HEK293T (cell line): ENCODE data around the gene GCNT2.

Experiments
- CTBP1 ChIP-seq: fragments of 450-650 bp; IDR thresholded peaks from 2 replicates; pipeline ENCODE4 v1.6.1; 2016; ENCODE audit warnings: borderline replicate concordance
- ELF4 ChIP-seq: fragments of 450-650 bp; IDR thresholded peaks from 2 replicates; pipeline ENCODE4 v1.6.1; 2017; ENCODE audit warnings: antibody characterized with exemption
- FOXA1 ChIP-seq: fragments of 450-650 bp; IDR thresholded peaks from 2 replicates; pipeline ENCODE4 v1.6.1; 2016; ENCODE audit warnings: mild to moderate bottlenecking
- FOXK2 ChIP-seq: fragments of 450-650 bp; IDR thresholded peaks from 2 replicates; pipeline ENCODE4 v1.6.1; 2016; ENCODE audit warnings: mild to moderate bottlenecking
- SUZ12 ChIP-seq: fragments of 450-650 bp; IDR thresholded peaks from 2 replicates; pipeline ENCODE4 v1.6.1; 2016; ENCODE audit warnings: mild to moderate bottlenecking

- no peak for TF ChIP-seq FOXA1
- TF ChIP-seq ELF4 = no peak
- TF ChIP-seq SUZ12 = no peak
- no peak for TF ChIP-seq FOXK2
- no peak for TF ChIP-seq CTBP1
Measured at GRCh38 chr6:10531503-10531902, 10.4 kb downstream of the GCNT2 start.
